Gastroesophageal sphincter (tissue), 3 donors: ENCODE data around the gene DRD4.

ENCODE experiments used
- CTCF ChIP-seq, 4 experiments: fragments of 200-600 bp in 2 of 4; fragments of 450-650 bp in 2 of 4; sonication (generic) in 1 of 4; IDR thresholded peaks; one replicate each; pipeline ENCODE4 v1.5.1; 2017 to 2019; ENCODE audit warnings: antibody characterized with exemption in 4 of 4, mild to moderate bottlenecking in 2 of 4, moderate library complexity in 2 of 4
- EP300 ChIP-seq: sonication (generic); formaldehyde crosslinking; IDR thresholded peaks from one replicate; pipeline ENCODE4 v1.6.1; 2017; ENCODE audit warnings: antibody characterized with exemption, mild to moderate bottlenecking
- POLR2A ChIP-seq, 2 donors: fragments of 450-650 bp; IDR thresholded peaks; one replicate each; pipeline ENCODE4 v1.6.1; 2017; ENCODE audit warnings: antibody characterized with exemption in 2 of 2, mild to moderate bottlenecking in 2 of 2, moderate library complexity in 1 of 2
- POLR2AphosphoS5 ChIP-seq: sonication (generic); formaldehyde crosslinking; IDR thresholded peaks from one replicate; pipeline ENCODE4 v1.6.1; 2017; ENCODE audit warnings: antibody characterized with exemption

GRCh38 chr11:612201-612960 lies 24.7 kb upstream of the DRD4 start:
- TF ChIP-seq POLR2A (IDR thresholded peaks at IDR 0.05) (no peak), CTCF (IDR thresholded peaks at IDR 0.05) (peak in 1 of 4 experiments; percentile 14), EP300 (no peak), POLR2AphosphoS5 (no peak)
